ENCODE data around the gene CELSR1.
A peak's percentile ranks its signal among the peaks of the same experiment; 100 is the strongest.

The CELSR1 gene

GRCh38 chr22:46442217-46442853 is 95.1 kb downstream of the CELSR1 start:
- no peak overlapping the region for H3K4ac ChIP-seq (ENCODE audit: low read depth, low read length)
- no peak overlapping the region for H3K18ac ChIP-seq (ENCODE audit: low read length)
- no peaks in the 10 kb centered on the region for H3K27me3 ChIP-seq (ENCODE audit: insufficient read depth, low read length)
- H3K4me1 ChIP-seq (ENCODE audit: control insufficient read depth in 1 of 2, insufficient read depth in 2 of 2, low read length in 2 of 2): peaks cover 5 to 14% of the 10 kb centered on the region in 2 experiments
- no CpG with 5 or more reads among the region's 14 CpGs for WGBS (ENCODE audit: extremely low coverage, insufficient coverage, insufficient read length)
- no peak overlapping the region for H3K4me2 ChIP-seq (ENCODE audit: low read length)
- no peak overlapping the region for H4K12ac ChIP-seq (ENCODE audit: low read depth, low read length)
- no peak overlapping the region for H3K9ac ChIP-seq (ENCODE audit: low read length)
- H4K8ac ChIP-seq (ENCODE audit: low read depth, low read length): no peak overlapping the region
- no peak overlapping the region for H2AK5ac ChIP-seq (ENCODE audit: low read length)
- no peaks in the 10 kb centered on the region for H3K9me3 ChIP-seq (ENCODE audit: insufficient read depth, low read depth, low read length)
- H3K27ac ChIP-seq (ENCODE audit: low read depth, low read length): no peak overlapping the region
- no peaks in the 10 kb centered on the region for H3K36me3 ChIP-seq (ENCODE audit: control insufficient read depth in 1 of 2, insufficient read depth in 2 of 2, low read length in 2 of 2)
- no peak overlapping the region for H2AFZ ChIP-seq (ENCODE audit: insufficient read depth, low read length, poor library complexity)
- DNase-seq: no peak
- no peak overlapping the region for H2BK12ac ChIP-seq (ENCODE audit: low read length)
- H3K4me3 ChIP-seq (ENCODE audit: low read depth, low read length): no peak overlapping the region
- peaks cover 2% of the 10 kb centered on the region for H3K79me1 ChIP-seq (ENCODE audit: low read length)
- H3K23ac ChIP-seq (ENCODE audit: low read length): no peak overlapping the region
- H4K91ac ChIP-seq (ENCODE audit: low read depth, low read length): no peak overlapping the region
- peak overlapping the region; percentile 4 for H3K14ac ChIP-seq (ENCODE audit: low read length)
- no peaks in the 10 kb centered on the region for H3K79me2 ChIP-seq (ENCODE audit: control insufficient read depth, insufficient read depth, low read length, poor library complexity)
- no peak overlapping the region for H2BK5ac ChIP-seq (ENCODE audit: low read depth, low read length, poor library complexity)
- no peak overlapping the region for H2BK120ac ChIP-seq (ENCODE audit: insufficient read depth, low read length, poor library complexity)

- Histone ChIP-seq H3K9me3 (ENCODE audit: insufficient read depth, low read depth, low read length) (no peaks in the 10 kb centered on the region), H3K9ac (ENCODE audit: low read length) (no peak overlapping the region), H3K4me2 (ENCODE audit: low read length) (no peak overlapping the region), H3K27me3 (ENCODE audit: insufficient read depth, low read length) (no peaks in the 10 kb centered on the region), H3K4me1 (ENCODE audit: control insufficient read depth in 1 of 2, insufficient read depth in 2 of 2, low read length in 2 of 2) (peaks cover 5 to 12% of the 10 kb centered on the region in 2 experiments), H3K4me3 (ENCODE audit: low read depth, low read length) (no peak overlapping the region), H3K18ac (ENCODE audit: low read length) (no peak overlapping the region), H2BK120ac (ENCODE audit: insufficient read depth, low read length, poor library complexity) (no peak overlapping the region), H3K23ac (ENCODE audit: low read length) (no peak overlapping the region), H2BK5ac (ENCODE audit: low read depth, low read length, poor library complexity) (no peak overlapping the region), H3K27ac (ENCODE audit: low read depth, low read length) (no peak overlapping the region), H3K36me3 (ENCODE audit: control insufficient read depth in 1 of 2, insufficient read depth in 2 of 2, low read length in 2 of 2) (peaks cover 5 to 6% of the 10 kb centered on the region in 2 experiments), H3K79me2 (ENCODE audit: control insufficient read depth, insufficient read depth, low read length, poor library complexity) (no peaks in the 10 kb centered on the region), H4K91ac (ENCODE audit: low read depth, low read length) (no peak overlapping the region), H3K79me1 (ENCODE audit: low read length) (peaks cover 2% of the 10 kb centered on the region), H2BK12ac (ENCODE audit: low read length) (no peak overlapping the region), H3K14ac (ENCODE audit: low read length) (no peak overlapping the region), H4K8ac (ENCODE audit: low read depth, low read length) (no peak overlapping the region), H3K4ac (ENCODE audit: low read depth, low read length) (no peak overlapping the region), H2AK5ac (ENCODE audit: low read length) (no peak overlapping the region), H2AFZ (ENCODE audit: insufficient read depth, low read length, poor library complexity) (no peak overlapping the region), H4K12ac (ENCODE audit: low read depth, low read length) (no peak overlapping the region)
- DNase-seq: no peak
- WGBS (ENCODE audit: extremely low coverage, insufficient coverage, insufficient read length): no CpG with 5 or more reads among the region's 24 CpGs
Observed at GRCh38 chr22:46439576-46440465, 97.6 kb downstream of the CELSR1 start.

- H4K91ac ChIP-seq (ENCODE audit: low read depth, low read length): no peak overlapping the region
- H3K4me1 ChIP-seq (ENCODE audit: control insufficient read depth in 1 of 2, insufficient read depth in 2 of 2, low read length in 2 of 2): peaks cover 5 to 12% of the 10 kb centered on the region in 2 experiments
- H3K27me3 ChIP-seq (ENCODE audit: insufficient read depth, low read length): no peaks in the 10 kb centered on the region
- no CpG with 5 or more reads among the region's 25 CpGs for WGBS (ENCODE audit: extremely low coverage, insufficient coverage, insufficient read length)
- no peak for DNase-seq
- H3K18ac ChIP-seq (ENCODE audit: low read length): no peak overlapping the region
- no peak overlapping the region for H3K4me3 ChIP-seq (ENCODE audit: low read depth, low read length)
- H3K36me3 ChIP-seq (ENCODE audit: control insufficient read depth in 1 of 2, insufficient read depth in 2 of 2, low read length in 2 of 2): peaks cover 5 to 6% of the 10 kb centered on the region in 2 experiments
- no peak overlapping the region for H3K27ac ChIP-seq (ENCODE audit: low read depth, low read length)
- H3K79me2 ChIP-seq (ENCODE audit: control insufficient read depth, insufficient read depth, low read length, poor library complexity): no peaks in the 10 kb centered on the region
- H3K4ac ChIP-seq (ENCODE audit: low read depth, low read length): no peak overlapping the region
- H3K9ac ChIP-seq (ENCODE audit: low read length): no peak overlapping the region
- no peak overlapping the region for H4K8ac ChIP-seq (ENCODE audit: low read depth, low read length)
- H3K79me1 ChIP-seq (ENCODE audit: low read length): peaks cover 2% of the 10 kb centered on the region
- no peaks in the 10 kb centered on the region for H3K9me3 ChIP-seq (ENCODE audit: insufficient read depth, low read depth, low read length)
- H3K14ac ChIP-seq (ENCODE audit: low read length): no peak overlapping the region
- no peak overlapping the region for H3K4me2 ChIP-seq (ENCODE audit: low read length)
- H2AK5ac ChIP-seq (ENCODE audit: low read length): no peak overlapping the region
- H2AFZ ChIP-seq (ENCODE audit: insufficient read depth, low read length, poor library complexity): no peak overlapping the region
- H2BK5ac ChIP-seq (ENCODE audit: low read depth, low read length, poor library complexity): no peak overlapping the region
- H2BK12ac ChIP-seq (ENCODE audit: low read length): no peak overlapping the region
- no peak overlapping the region for H3K23ac ChIP-seq (ENCODE audit: low read length)
- H2BK120ac ChIP-seq (ENCODE audit: insufficient read depth, low read length, poor library complexity): no peak overlapping the region
- no peak overlapping the region for H4K12ac ChIP-seq (ENCODE audit: low read depth, low read length)
Observed at GRCh38 chr22:46439111-46439510, 98.3 kb downstream of the CELSR1 start.

GRCh38 chr22:46437671-46438440 is 99.6 kb downstream of the CELSR1 start:
- no CpG with 5 or more reads among the region's 21 CpGs for WGBS (ENCODE audit: extremely low coverage, insufficient coverage, insufficient read length)
- Histone ChIP-seq H3K18ac (ENCODE audit: low read length) (no peak overlapping the region), H3K79me1 (ENCODE audit: low read length) (peaks cover 2% of the 10 kb centered on the region), H2BK120ac (ENCODE audit: insufficient read depth, low read length, poor library complexity) (no peak overlapping the region), H3K14ac (ENCODE audit: low read length) (no peak overlapping the region), H4K91ac (ENCODE audit: low read depth, low read length) (no peak overlapping the region), H3K23ac (ENCODE audit: low read length) (no peak overlapping the region), H2BK5ac (ENCODE audit: low read depth, low read length, poor library complexity) (no peak overlapping the region), H4K12ac (ENCODE audit: low read depth, low read length) (no peak overlapping the region), H3K9me3 (ENCODE audit: insufficient read depth, low read depth, low read length) (no peaks in the 10 kb centered on the region), H4K8ac (ENCODE audit: low read depth, low read length) (no peak overlapping the region), H3K36me3 (ENCODE audit: control insufficient read depth in 1 of 2, insufficient read depth in 2 of 2, low read length in 2 of 2) (peaks cover 5 to 6% of the 10 kb centered on the region in 2 experiments), H2AK5ac (ENCODE audit: low read length) (no peak overlapping the region), H2BK12ac (ENCODE audit: low read length) (no peak overlapping the region), H3K4me2 (ENCODE audit: low read length) (no peak overlapping the region), H3K4me3 (ENCODE audit: low read depth, low read length) (no peak overlapping the region), H3K27me3 (ENCODE audit: insufficient read depth, low read length) (no peaks in the 10 kb centered on the region), H2AFZ (ENCODE audit: insufficient read depth, low read length, poor library complexity) (no peak overlapping the region), H3K4me1 (ENCODE audit: control insufficient read depth in 1 of 2, insufficient read depth in 2 of 2, low read length in 2 of 2) (peaks cover 3% of the 10 kb centered on the region in 2 experiments), H3K9ac (ENCODE audit: low read length) (no peak overlapping the region), H3K27ac (ENCODE audit: low read depth, low read length) (no peak overlapping the region), H3K4ac (ENCODE audit: low read depth, low read length) (no peak overlapping the region), H3K79me2 (ENCODE audit: control insufficient read depth, insufficient read depth, low read length, poor library complexity) (no peaks in the 10 kb centered on the region)
- DNase-seq: no peak

Measured in trophoblast cell (in vitro differentiated cells and primary cell).